AG04449 (cell line): ENCODE data around the gene RAB6B.

Source experiments
- CTCF ChIA-PET: fragments of 350-600 bp; formaldehyde crosslinking; extraction: SDS; loops from one replicate; lab custom pipeline; 2021; ENCODE audit warnings: antibody characterized with exemption; lab: Yijun Ruan, JAX
- POLR2A ChIA-PET: fragments of 400-600, 350-600 bp; formaldehyde crosslinking; extraction: SDS; loops from one replicate; lab custom pipeline; 2020; ENCODE audit warnings: antibody characterized with exemption, inconsistent platforms; lab: Yijun Ruan, JAX
- DNase-seq: peaks from one replicate; pipeline ENCODE4 v3.0.0-alpha.2; 2010; ENCODE audit warnings: low read depth, low spot score
- H3K4me3 ChIP-seq: 2 replicates; pipeline ENCODE4 v1.5.1; 2011; ENCODE audit warnings: low read depth, mild to moderate bottlenecking, control low read depth, low read length
- TF ChIP-seq, protein P1 (sequence below): IDR thresholded peaks from one replicate; pipeline ENCODE4 v1.5.1; 2011; ENCODE audit warnings: mild to moderate bottlenecking, moderate library complexity, low read length, control low read depth, inconsistent platforms; ENCODE audit not compliant: insufficient read depth; ENCODE audit errors: missing control alignments

RAB6B gene

DNA sequence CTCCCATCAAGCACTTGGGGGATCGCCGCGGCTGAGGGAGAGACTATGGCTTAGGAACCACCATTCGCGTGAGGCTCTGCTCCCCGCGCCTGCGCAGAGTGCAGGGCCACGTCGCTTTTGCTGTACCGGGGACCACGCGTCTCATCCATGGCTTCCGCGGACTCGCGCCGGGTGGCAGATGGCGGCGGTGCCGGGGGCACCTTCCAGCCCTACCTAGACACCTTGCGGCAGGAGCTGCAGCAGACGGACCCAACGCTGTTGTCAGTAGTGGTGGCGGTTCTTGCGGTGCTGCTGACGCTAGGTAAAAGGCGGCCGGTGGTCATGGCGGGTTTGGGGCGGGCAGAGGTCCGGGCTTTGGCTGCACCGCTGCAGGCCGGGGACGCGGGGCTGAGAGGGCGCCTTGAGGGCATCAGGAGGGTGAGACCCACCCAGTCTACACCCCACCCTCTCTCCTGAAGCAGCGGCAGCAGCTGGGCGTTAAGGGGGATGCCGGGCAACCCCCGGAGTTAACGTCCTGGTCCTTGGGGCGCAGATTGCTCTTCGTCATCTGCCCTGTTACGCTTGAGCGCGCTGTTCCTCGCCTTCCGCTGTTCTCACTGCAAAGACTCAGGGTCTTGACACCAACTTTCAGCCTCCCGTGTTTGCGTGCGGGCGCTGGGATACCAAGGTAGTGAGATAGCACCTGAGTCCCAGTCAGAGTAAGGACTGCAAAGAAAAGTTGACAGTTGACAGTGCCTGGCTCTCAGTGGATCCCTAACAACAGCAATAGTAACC is 89.8 kb downstream of the RAB6B start, which contains the start of gene SRPRB:
Gene SRPRB, plus strand, starts transcription at position 114 of the 774 bp plus-strand sequence. Its CDS starts 34 bp downstream, at position 148.
- CTCF ChIA-PET, result interaction anchor here (1.2 to 5.4 kb wide), 2 partner anchors 11 to 14 kb away, joined by 4 to 39 read pairs; no protein-coding TSS in a partner anchor

GRCh38 chr3:133805384-133805701 is 90.3 kb downstream of the RAB6B start:
- ChIA-PET CTCF (interaction anchor here (5.4 kb wide), 1 partner anchor 12 kb away, joined by 39 read pairs; no protein-coding TSS in a partner anchor), POLR2A (no interaction called here)
- peak overlapping the region; percentile 98 for H3K4me3 ChIP-seq
- TF ChIP-seq, protein P1, sequence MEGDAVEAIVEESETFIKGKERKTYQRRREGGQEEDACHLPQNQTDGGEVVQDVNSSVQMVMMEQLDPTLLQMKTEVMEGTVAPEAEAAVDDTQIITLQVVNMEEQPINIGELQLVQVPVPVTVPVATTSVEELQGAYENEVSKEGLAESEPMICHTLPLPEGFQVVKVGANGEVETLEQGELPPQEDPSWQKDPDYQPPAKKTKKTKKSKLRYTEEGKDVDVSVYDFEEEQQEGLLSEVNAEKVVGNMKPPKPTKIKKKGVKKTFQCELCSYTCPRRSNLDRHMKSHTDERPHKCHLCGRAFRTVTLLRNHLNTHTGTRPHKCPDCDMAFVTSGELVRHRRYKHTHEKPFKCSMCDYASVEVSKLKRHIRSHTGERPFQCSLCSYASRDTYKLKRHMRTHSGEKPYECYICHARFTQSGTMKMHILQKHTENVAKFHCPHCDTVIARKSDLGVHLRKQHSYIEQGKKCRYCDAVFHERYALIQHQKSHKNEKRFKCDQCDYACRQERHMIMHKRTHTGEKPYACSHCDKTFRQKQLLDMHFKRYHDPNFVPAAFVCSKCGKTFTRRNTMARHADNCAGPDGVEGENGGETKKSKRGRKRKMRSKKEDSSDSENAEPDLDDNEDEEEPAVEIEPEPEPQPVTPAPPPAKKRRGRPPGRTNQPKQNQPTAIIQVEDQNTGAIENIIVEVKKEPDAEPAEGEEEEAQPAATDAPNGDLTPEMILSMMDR, result no peak
- DNase-seq, result no peak

More for the DNA sequence above, 89.8 kb downstream of the RAB6B start, which contains the start of gene SRPRB:
- POLR2A ChIA-PET, result no interaction called here
- peak; percentile 52 for DNase-seq
- peak within 1 kb of the TSS; percentile 98 for H3K4me3 ChIP-seq
- TF ChIP-seq, protein P1, result no peak

DNA sequence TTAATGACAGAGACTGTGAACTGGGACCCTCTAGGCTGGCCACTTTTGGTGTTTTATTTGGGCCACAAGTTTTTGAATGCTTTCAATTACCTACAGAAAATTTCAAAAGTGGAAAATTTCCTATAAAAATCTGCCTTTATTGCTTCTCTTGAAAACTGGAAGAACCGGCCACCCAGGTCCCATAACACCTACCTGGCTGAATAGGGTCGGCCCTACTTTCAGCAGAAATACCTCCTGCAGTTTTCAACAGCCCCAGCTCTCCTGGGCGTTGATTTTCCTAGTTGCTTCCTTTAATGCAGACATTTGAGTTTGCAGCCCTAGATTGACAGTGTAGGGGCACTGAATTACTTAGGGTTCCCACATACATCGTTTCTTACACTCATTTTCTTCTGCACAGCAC is 90.8 kb downstream of the RAB6B start:
- H3K4me3 ChIP-seq, result no peak overlapping the region
- ChIA-PET POLR2A (no interaction called here), CTCF (interaction anchor here (5.4 kb wide), 1 partner anchor 12 kb away, joined by 39 read pairs; no protein-coding TSS in a partner anchor)
- TF ChIP-seq, protein P1, result no peak
- DNase-seq, result no peak

- TF ChIP-seq, protein P1, result no peak
- POLR2A ChIA-PET, result no interaction called here
- CTCF ChIA-PET, result interaction anchor here (1.8 kb wide), 1 partner anchor 15 kb away, joined by 5 read pairs; no protein-coding TSS in a partner anchor
- no peak for DNase-seq
- no peak overlapping the region for H3K4me3 ChIP-seq
Measured at GRCh38 chr3:133803469-133803868, 92.2 kb downstream of the RAB6B start.

DNA sequence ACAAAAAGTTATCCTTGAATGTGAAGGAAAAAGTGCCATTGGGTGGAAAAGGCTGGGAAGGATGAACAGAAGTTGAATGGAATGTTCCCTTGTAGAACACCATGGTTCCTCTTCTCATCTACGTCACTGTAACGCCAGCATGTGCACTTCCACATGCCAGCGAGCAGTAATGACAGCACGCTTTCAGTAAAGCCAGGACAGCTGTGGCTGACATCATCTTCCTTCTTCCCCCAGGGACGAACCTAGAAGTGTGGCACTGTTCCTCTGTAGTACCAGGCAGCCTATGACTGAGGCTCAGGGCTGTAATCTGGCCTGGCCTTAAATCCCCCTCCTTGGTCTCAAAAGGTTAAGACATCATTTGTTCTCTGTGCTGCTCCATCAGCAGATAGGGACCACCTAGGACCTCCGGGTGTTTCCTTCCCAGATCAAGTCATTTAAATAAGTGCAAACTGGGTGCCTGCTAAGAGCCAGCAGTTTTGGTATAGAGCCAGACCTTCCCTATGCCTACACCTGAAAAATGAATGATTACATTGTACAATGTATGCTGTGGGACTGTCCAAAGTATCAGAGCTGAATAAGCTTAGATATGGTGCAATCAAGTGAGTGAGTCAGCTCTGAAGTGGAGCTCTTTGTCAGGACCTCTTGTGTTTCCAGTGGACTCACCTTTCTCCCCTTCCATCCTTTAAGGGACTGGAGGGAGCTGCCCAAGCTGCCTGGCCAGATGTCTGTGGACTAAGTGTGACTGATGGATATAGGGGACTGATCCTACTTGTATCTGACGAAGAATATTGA is 95.7 kb downstream of the RAB6B start:
- TF ChIP-seq, protein P1, result no peak
- DNase-seq, result no peak
- ChIA-PET POLR2A (interaction anchor here (0.7 kb wide), 1 partner anchor 21 kb away, joined by 3 read pairs; no protein-coding TSS in a partner anchor), CTCF (no interaction called here)
- H3K4me3 ChIP-seq, result no peak overlapping the region
